NCI-H1694 treated with DMSO at 0.1 percent for 48 hours (cell line): ENCODE results near the gene FMN1.
"Not testable (repeated sequence)": the region's sequence is repeated elsewhere in the genome, so short reads cannot be mapped to it uniquely, and the experiment has no call there.

Experiments used
- DNase-seq: peaks from one replicate; lab custom pipeline; 2025; lab: John Stamatoyannopoulos, UW

FMN1 gene

GRCh38 chr15:33089878-33090757, 104.4 kb downstream of the FMN1 start:
- DNase-seq: no peak

GRCh38 chr15:33089165-33089877, 105.2 kb downstream of the FMN1 start:
- no peak for DNase-seq

- no peak for DNase-seq
Observed at GRCh38 chr15:33086500-33087121, 107.9 kb downstream of the FMN1 start.

- no peak for DNase-seq
Observed at GRCh38 chr15:33084661-33085060, 109.9 kb downstream of the FMN1 start.

- DNase-seq: no peak
Observed at GRCh38 chr15:33083232-33084081, 111.1 kb downstream of the FMN1 start.

- no peak for DNase-seq
Observed at GRCh38 chr15:33080006-33080405, 114.5 kb downstream of the FMN1 start.

- no peak for DNase-seq
Observed at GRCh38 chr15:33078607-33079006, 115.9 kb downstream of the FMN1 start.

GRCh38 chr15:33076937-33077336, 117.6 kb downstream of the FMN1 start:
- DNase-seq: no peak

GRCh38 chr15:33074942-33075341, 119.6 kb downstream of the FMN1 start:
- no peak for DNase-seq

GRCh38 chr15:33074212-33074611, 120.3 kb downstream of the FMN1 start:
- no peak for DNase-seq

GRCh38 chr15:33071451-33071850, 123.1 kb downstream of the FMN1 start:
- DNase-seq: no peak

GRCh38 chr15:33069903-33070302, 124.6 kb downstream of the FMN1 start:
- not testable (repeated sequence) for DNase-seq

GRCh38 chr15:33069161-33069560, 125.4 kb downstream of the FMN1 start:
- no peak for DNase-seq

- DNase-seq: no peak
Observed at GRCh38 chr15:33068511-33068990, 126.0 kb downstream of the FMN1 start.

GRCh38 chr15:33068007-33068481, 126.5 kb downstream of the FMN1 start:
- DNase-seq: no peak

- DNase-seq: no peak
Observed at GRCh38 chr15:33067456-33067855, 127.1 kb downstream of the FMN1 start.

GRCh38 chr15:33066584-33066983, 127.9 kb downstream of the FMN1 start:
- no peak for DNase-seq

- no peak for DNase-seq
Observed at GRCh38 chr15:33064878-33065277, 129.6 kb downstream of the FMN1 start.

- no peak for DNase-seq
Observed at GRCh38 chr15:33059184-33059583, 135.3 kb downstream of the FMN1 start.

- no peak for DNase-seq
Observed at GRCh38 chr15:33057845-33058244, 136.7 kb downstream of the FMN1 start.

- no peak for DNase-seq
Observed at GRCh38 chr15:33055962-33056361, 138.6 kb downstream of the FMN1 start.

- DNase-seq: no peak
Observed at GRCh38 chr15:33051528-33051927, 143.0 kb downstream of the FMN1 start.
